ENCODE results near the gene AASS. TPM values are rescaled to one million over a fixed set of nuclear protein-coding genes. Genes with fewer than 3 reads are reported as not detected.

Gene AASS
- total RNA-seq, 1 donor from 2014 or later, result 19.3 TPM

- DNase-seq, result no peak
Observed at GRCh38 chr7:122103064-122103463, 41.0 kb downstream of the AASS start.

DNA sequence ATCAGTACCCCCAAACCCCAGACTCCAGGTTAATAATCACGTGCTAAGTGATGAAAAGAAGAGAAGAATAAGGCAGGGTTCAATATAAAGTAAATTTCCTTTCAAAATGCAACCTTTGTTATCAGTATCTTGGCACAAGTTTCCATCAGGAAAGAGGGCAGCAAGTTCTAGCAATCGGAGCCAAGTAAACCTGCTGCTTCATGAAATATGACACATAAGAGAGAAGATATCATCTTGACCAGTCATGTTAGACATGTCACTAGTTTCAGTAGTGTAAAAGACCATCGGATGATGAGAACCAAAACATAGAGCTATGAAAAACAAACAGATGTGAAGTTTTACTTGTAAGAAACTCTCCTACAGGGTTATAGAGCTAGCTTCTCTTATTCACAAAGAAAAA lies 44.0 kb downstream of the AASS start:
- DNase-seq, result no peak

DNA sequence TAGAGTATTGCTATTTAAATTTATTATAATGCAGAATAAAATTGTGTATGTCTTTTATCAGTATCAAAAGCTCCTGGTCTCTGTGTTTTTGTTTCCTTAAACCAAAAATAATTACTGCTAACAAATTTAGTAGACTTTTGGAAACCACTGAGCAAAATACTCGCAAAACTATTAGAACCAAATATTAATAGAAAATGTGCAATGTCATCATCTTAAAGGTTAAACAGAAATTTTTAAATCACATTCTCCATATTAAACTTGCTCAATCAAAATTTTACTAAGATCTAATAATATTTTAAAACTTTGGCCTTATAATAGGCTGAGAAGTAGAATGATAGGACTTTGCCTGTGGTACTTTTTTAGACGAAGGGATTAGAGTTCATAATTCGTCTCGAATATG lies 48.4 kb downstream of the AASS start:
- DNase-seq, result no peak

GRCh38 chr7:122094549-122094948 lies 49.5 kb downstream of the AASS start:
- no peak for DNase-seq

- DNase-seq, result peak; percentile 5
Observed at GRCh38 chr7:122092964-122093797, 50.9 kb downstream of the AASS start.

DNA sequence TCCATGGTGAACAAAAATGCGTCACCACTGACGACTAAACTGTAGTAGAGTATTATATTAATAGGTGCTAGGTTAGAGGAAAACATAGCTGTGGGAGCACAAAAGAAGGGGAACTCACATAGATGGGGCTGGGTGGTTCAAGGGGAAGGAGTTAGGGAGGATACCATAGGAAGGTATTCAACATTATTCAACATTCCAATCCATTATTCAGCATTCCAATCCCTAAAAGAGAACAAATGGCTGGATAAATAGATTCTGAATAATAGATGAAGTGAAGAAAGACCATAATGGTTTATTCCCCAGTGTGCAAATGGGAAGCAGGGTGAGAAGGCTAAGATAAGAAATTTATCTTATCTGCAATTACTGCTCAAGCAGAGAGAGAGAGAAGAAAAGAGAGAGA lies 61.4 kb downstream of the AASS start:
- DNase-seq, result no peak

DNA sequence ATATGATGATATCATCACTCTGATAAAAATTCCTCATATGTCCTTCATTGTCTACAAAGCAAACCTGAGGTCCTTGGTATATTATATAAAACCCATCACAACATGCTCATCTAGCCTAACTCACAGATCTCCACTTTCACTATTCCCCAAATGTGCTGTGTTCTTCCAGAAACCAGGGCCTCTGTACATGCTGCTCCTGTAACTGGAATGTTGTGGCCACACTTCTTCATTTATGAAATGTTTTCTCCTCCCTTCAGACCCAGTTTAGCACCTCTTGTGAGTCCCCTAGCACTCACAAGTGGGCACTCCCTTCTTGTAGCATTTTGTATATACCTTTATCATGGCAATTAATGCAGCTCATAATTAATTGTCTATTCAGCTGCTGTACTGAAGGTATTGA lies 61.9 kb downstream of the AASS start:
- no peak for DNase-seq

- DNase-seq, result no peak
Observed at GRCh38 chr7:122073635-122074034, 70.4 kb downstream of the AASS start.

GRCh38 chr7:122072924-122073599 lies 71.0 kb downstream of the AASS start:
- no peak for DNase-seq

DNA sequence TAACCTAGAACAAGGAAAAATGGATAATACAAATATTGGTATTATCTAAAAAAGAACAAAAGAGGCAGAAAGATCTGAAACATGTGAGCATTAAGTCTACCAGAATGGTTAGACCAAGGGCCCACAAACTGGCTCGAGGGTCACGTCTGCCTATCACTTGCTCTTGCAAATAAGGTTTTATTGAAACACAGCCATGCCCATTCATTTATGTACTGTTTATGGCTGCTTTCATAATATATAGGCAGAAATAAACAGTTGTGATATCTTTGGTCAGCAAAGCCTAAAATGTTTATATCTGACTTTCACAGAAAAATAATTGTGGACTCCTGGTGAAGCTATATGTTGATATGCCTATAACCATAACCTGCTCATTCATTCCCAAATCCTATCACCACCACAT lies 71.8 kb downstream of the AASS start:
- DNase-seq, result no peak

- DNase-seq, result no peak
Observed at GRCh38 chr7:122070834-122071233, 73.2 kb downstream of the AASS start.

GRCh38 chr7:122070062-122070461 lies 74.0 kb downstream of the AASS start:
- DNase-seq, result no peak

GRCh38 chr7:122068999-122069398 lies 75.0 kb downstream of the AASS start:
- no peak for DNase-seq

DNA sequence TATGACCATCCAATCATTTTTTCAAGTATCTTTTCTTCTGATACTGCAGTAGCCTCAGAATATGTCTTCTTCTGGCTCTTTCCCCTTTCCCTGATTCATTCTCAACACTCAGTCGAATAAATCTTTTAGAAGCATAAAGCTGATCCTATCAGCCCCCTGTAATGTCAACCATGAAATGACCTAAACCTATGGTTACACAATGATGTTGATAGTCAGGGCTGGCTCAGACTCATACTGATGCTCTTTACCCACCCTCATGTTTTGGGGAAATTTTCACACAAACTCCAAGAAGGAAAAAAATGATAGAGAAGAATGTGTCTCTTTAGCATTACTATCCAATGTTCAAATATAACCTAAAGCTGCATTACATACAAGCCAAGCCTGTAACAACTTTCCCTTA lies 76.0 kb downstream of the AASS start:
- DNase-seq, result no peak

DNA sequence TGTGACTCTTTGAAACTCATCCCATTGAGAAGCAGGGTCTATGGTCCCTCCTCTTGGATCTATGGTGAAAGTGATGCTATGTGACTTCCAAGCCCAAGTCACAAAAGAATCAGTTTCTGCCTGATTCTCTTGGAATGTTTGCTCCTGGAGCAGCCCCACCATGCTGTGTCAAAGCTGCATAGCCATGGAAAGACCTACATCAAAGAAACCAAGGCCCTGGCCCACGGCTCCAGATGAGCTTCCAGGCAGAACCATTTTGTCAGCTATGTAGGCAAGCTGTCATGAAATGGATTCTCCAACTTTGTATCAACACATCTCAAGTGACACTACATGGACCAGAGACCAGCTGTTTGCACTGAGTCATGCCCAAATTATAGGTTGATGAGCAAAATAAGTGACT lies 77.0 kb downstream of the AASS start:
- DNase-seq, result no peak

- no peak for DNase-seq
Observed at GRCh38 chr7:122064971-122065370, 79.1 kb downstream of the AASS start.

- DNase-seq, result no peak
Observed at GRCh38 chr7:122063146-122063545, 80.9 kb downstream of the AASS start.

- DNase-seq, result no peak
Observed at GRCh38 chr7:122059542-122059941, 84.5 kb downstream of the AASS start.

DNA sequence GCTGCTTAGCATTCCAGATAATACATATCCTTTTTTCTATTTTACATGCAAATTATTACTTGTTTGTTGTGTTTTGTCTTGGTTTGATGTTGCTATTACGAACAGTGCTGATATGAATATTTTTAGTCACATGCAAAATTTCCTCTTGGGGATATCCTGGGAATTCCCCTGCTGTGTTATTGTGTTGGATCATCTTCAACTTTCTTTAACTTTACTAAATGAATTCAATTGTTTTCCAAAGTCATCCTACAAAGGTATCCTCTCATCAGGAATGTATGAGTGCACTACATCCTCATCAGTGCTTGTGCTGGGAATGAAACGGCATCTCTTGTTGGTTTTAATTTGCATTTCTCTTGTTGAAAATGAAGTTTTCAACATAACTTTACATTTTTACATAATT lies 87.1 kb downstream of the AASS start:
- no peak for DNase-seq

DNA sequence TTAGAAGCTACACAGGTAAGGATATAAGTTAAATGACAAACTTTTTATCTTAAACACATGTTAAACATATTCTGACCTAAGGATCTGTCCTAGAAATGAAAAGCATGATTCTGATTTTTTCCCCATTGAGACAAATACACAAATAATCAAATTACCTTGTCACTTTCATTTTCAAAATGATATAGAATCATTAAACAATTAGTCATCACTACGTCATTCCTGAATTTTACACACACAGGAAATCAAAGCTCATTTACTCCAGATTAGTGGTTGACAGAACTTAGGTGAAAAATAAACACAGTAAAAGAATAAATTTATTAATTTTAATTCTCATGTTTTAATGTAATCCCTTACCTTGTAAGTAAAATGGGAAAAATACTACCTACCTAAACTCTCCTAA lies 89.0 kb downstream of the AASS start:
- DNase-seq, result no peak

DNA sequence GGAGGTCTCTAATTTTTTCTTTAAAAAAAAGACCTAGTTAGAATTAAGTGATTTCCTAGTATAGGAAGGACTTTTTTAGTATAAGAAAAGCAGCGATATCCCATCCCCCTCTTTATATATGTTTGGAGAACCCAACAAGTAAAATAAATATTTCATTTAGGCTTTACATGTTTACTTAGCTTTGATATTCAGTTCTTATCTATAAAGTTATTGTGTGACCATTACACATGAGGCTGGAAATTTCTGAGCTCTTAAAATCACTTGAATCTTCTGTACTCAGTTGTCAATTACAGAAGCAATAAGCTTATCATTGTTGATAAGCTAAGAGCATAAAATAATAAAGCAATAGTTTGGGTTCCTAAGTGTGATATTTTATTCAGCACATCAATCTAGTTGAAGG lies 89.7 kb downstream of the AASS start:
- no peak for DNase-seq

DNA sequence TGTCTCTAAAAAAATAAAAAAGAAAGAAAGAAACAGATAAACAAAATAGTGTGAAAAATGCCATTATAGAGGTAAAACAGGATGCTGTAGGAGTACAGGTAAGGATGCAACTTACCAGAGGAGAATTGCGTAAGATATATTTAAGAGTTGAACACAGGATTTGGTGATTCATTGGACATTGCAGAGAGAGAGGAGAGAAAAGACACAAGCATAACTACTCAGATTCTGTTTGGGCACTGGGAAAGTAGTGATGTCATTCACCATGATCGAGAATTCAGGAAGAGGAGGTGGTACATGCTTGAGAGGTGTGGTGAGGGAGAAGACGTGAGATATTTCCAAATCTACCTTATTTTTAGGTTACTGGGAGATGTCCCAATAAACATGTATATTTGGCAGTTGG lies 97.6 kb downstream of the AASS start:
- no peak for DNase-seq

GRCh38 chr7:122040147-122040546 lies 103.9 kb downstream of the AASS start:
- no peak for DNase-seq

- DNase-seq, result no peak
Observed at GRCh38 chr7:122038904-122039303, 105.1 kb downstream of the AASS start.

Measured in occipital lobe (tissue), 2 donors.